ENCODE data around the gene ZFP64. TPM values are rescaled to one million over a fixed set of nuclear protein-coding genes. Genes with fewer than 3 reads are reported as not detected.

Gene ZFP64
- total RNA-seq, 1 donor from 2014 or later = 49.8 TPM

DNA sequence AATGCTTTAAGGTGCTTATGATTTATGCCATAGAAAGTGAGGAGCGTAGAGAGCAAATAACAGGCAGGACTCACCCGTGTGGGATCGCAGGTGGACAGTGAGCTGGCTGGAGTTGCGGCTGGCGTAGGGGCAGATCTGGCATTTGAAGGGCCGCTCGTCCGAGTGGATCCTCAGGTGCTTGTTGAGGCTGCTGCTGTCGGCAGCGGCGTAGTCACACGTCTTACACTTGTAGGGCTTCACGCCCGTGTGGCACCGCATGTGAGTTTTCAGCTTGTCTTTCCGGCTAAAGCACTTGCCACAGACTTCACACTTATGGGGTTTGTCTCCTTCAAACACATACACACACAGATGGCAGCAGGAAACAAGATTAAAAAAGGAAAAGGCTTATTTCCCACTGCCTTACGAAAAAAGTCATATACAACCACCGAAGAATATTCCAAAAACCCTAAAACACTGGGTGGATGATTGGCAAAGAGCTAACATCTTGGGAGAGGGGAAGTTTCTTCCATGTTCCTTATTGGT is 31.5 kb downstream of the ZFP64 start:
- DNase-seq (ENCODE audit: low read depth) (no peak), FAIRE-seq (no peak)
- Histone ChIP-seq H3K4me3 (ENCODE audit: low read depth, low read length) (no peak overlapping the region), H3K27me3 (ENCODE audit: control insufficient read depth, insufficient read depth, low read length) (no peaks in the 10 kb centered on the region), H3K36me3 (ENCODE audit: control insufficient read depth, insufficient read depth, low read length) (peaks cover 20% of the 10 kb centered on the region)
- TF ChIP-seq, protein P1, sequence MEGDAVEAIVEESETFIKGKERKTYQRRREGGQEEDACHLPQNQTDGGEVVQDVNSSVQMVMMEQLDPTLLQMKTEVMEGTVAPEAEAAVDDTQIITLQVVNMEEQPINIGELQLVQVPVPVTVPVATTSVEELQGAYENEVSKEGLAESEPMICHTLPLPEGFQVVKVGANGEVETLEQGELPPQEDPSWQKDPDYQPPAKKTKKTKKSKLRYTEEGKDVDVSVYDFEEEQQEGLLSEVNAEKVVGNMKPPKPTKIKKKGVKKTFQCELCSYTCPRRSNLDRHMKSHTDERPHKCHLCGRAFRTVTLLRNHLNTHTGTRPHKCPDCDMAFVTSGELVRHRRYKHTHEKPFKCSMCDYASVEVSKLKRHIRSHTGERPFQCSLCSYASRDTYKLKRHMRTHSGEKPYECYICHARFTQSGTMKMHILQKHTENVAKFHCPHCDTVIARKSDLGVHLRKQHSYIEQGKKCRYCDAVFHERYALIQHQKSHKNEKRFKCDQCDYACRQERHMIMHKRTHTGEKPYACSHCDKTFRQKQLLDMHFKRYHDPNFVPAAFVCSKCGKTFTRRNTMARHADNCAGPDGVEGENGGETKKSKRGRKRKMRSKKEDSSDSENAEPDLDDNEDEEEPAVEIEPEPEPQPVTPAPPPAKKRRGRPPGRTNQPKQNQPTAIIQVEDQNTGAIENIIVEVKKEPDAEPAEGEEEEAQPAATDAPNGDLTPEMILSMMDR (IDR thresholded peaks at IDR 0.05; ENCODE audit: insufficient read depth, low read length, severe bottlenecking) = no peak

DNA sequence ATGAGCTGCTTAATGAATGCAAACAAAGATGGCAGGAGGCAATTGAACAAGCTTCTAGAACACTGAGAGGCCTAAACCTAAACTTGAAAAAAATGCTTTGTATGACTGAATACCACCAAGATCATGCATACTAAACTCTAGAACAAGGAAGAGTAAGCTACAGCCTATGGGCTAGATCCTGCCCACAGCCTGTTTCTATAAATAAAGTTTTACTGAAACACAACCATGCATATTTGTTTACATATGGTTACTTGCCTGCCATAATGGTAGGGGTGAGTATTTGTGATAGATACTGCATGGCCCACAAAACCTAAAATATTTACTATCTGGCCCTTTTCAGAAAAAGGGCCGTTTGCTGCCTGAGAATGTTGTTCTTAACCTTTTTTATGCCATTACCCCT is 37.0 kb downstream of the ZFP64 start:
- FAIRE-seq (no peak), DNase-seq (ENCODE audit: low read depth) (no peak)
- Histone ChIP-seq H3K27me3 (ENCODE audit: control insufficient read depth, insufficient read depth, low read length) (no peaks in the 10 kb centered on the region), H3K36me3 (ENCODE audit: control insufficient read depth, insufficient read depth, low read length) (peaks cover 11% of the 10 kb centered on the region), H3K4me3 (ENCODE audit: low read depth, low read length) (no peak overlapping the region)
- TF ChIP-seq, protein P1 (IDR thresholded peaks at IDR 0.05; ENCODE audit: insufficient read depth, low read length, severe bottlenecking) = no peak

DNA sequence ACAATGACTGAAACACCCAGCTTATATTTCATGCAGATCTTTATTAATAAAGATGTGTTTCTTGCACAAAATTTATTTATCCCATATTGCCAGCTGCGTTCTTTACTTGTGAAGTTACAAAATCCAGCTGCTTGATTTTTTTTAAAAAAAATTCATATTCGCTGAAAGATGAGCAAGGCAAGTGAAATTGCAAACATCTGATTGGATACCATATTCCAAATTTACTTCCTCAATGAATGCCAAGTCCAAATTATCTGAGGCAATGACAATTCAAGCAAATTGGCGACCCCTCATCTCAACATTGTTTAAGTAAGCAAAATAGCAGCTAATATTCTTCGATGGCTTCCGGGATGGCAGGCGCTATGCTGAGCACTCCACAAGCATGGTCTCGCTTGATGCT is 37.7 kb downstream of the ZFP64 start:
- DNase-seq (ENCODE audit: low read depth) = no peak
- FAIRE-seq = no peak
- Histone ChIP-seq H3K36me3 (ENCODE audit: control insufficient read depth, insufficient read depth, low read length) (peaks cover 11% of the 10 kb centered on the region), H3K27me3 (ENCODE audit: control insufficient read depth, insufficient read depth, low read length) (no peaks in the 10 kb centered on the region), H3K4me3 (ENCODE audit: low read depth, low read length) (no peak overlapping the region)
- TF ChIP-seq, protein P1 (IDR thresholded peaks at IDR 0.05; ENCODE audit: insufficient read depth, low read length, severe bottlenecking) = no peak

DNA sequence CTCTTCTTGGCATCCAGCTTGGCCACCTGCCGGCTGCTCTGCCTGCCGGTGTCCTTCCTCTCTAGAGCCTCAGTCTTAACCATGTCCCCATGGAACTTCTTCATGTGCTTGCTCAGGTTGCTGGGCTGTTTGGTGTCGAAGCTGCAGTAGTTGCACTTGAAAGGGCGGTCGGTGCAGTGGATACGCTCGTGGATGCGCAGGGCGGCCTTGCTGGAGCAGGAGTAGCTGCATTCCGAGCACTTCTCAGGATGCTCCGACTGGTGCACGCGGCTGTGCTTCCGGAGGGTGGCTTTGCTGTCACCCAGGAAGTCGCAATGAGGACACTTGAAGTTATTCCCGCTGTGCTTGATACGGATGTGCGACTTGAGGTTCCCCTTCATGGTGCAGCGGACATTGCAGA is 38.7 kb downstream of the ZFP64 start:
- Histone ChIP-seq H3K36me3 (ENCODE audit: control insufficient read depth, insufficient read depth, low read length) (peaks cover 7% of the 10 kb centered on the region), H3K4me3 (ENCODE audit: low read depth, low read length) (no peak overlapping the region), H3K27me3 (ENCODE audit: control insufficient read depth, insufficient read depth, low read length) (no peaks in the 10 kb centered on the region)
- TF ChIP-seq, protein P1 (IDR thresholded peaks at IDR 0.05; ENCODE audit: insufficient read depth, low read length, severe bottlenecking) = no peak
- DNase-seq (ENCODE audit: low read depth) (no peak), FAIRE-seq (peak; percentile 52)

DNA sequence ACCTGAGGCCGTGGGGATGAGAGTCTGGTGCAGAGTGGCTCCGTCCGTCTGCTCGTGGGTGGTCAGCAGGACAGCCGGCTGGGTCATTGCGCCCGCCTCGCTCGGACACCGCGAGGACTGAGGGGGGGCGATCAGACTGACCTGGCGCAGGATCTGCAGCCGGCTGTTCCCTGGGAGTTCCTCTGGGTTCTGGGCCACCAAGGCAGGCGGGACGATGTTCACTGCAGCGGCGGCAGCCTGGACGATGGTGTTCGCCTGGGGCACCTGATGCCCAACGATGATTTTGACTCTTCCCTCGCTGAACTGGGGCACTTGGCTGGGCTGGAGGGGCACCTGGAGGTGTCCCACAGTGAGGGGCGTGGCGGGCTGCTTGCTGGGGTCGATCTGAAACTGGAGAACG is 39.2 kb downstream of the ZFP64 start:
- Histone ChIP-seq H3K27me3 (ENCODE audit: control insufficient read depth, insufficient read depth, low read length) (no peaks in the 10 kb centered on the region), H3K36me3 (ENCODE audit: control insufficient read depth, insufficient read depth, low read length) (peaks cover 7% of the 10 kb centered on the region), H3K4me3 (ENCODE audit: low read depth, low read length) (no peak overlapping the region)
- TF ChIP-seq, protein P1 (IDR thresholded peaks at IDR 0.05; ENCODE audit: insufficient read depth, low read length, severe bottlenecking) = no peak
- FAIRE-seq (no peak), DNase-seq (ENCODE audit: low read depth) (no peak)

Data from bronchial epithelial cell (primary cell).